T-helper 9 cell (primary cell): ENCODE data around the gene UBQLN1.
A peak's percentile ranks its signal among the peaks of the same experiment; 100 is the strongest.
"Not testable (repeated sequence)": the region's sequence is repeated elsewhere in the genome, so short reads cannot be mapped to it uniquely, and the experiment has no call there.

Source experiments
- DNase-seq: peaks from one replicate; pipeline ENCODE4 v3.0.0-alpha.2; 2020

UBQLN1 gene

GRCh38 chr9:83630938-83631457 is 76.8 kb downstream of the UBQLN1 start:
- no peak for DNase-seq

- DNase-seq: no peak
Observed at GRCh38 chr9:83629433-83630104, 78.2 kb downstream of the UBQLN1 start.

- DNase-seq: no peak
Observed at GRCh38 chr9:83628540-83628939, 79.2 kb downstream of the UBQLN1 start.

GRCh38 chr9:83625178-83625577 is 82.6 kb downstream of the UBQLN1 start:
- no peak for DNase-seq

- no peak for DNase-seq
Observed at GRCh38 chr9:83623679-83624076, 84.1 kb downstream of the UBQLN1 start.

GRCh38 chr9:83622939-83623678 is 84.6 kb downstream of the UBQLN1 start, which contains the start of gene IDNK:
Gene IDNK (plus strand): TSS chr9:83623143. CDS start chr9:83623172, 29 bp downstream.
- peak; percentile 44 for DNase-seq

GRCh38 chr9:83622433-83622938 is 85.3 kb downstream of the UBQLN1 start:
- DNase-seq: no peak

- peak; percentile 21 for DNase-seq
Observed at GRCh38 chr9:83620841-83621636, 86.7 kb downstream of the UBQLN1 start.

GRCh38 chr9:83617299-83617698 is 90.5 kb downstream of the UBQLN1 start:
- DNase-seq: no peak

GRCh38 chr9:83613298-83613697 is 94.5 kb downstream of the UBQLN1 start:
- not testable (repeated sequence) for DNase-seq
